GM23338 (cell line): ENCODE measurements around the gene DVL1.

Source experiments
- CREB1 ChIP-seq: fragments of 250-450 bp; sonication (Bioruptor Pico); IDR thresholded peaks from 2 replicates; pipeline ENCODE4 v1.5.0; 2020; ENCODE audit warnings: low read depth, mild to moderate bottlenecking, moderate library complexity
- EZH2 ChIP-seq: fragments of 200-600 bp; sonication (generic); IDR thresholded peaks from one replicate; pipeline ENCODE4 v1.8.0; 2017; ENCODE audit warnings: antibody characterized with exemption, mild to moderate bottlenecking, low read depth; ENCODE audit not compliant: unreplicated experiment
- EZH2phosphoT487 ChIP-seq: fragments of 200-600 bp; sonication (generic); IDR thresholded peaks from one replicate; pipeline ENCODE4 v1.8.1; 2018; ENCODE audit warnings: antibody characterized with exemption; ENCODE audit not compliant: unreplicated experiment
- JUNB ChIP-seq: IDR thresholded peaks from one replicate; pipeline ENCODE4 v1.6.1; 2016; ENCODE audit warnings: antibody characterized with exemption; ENCODE audit not compliant: unreplicated experiment
- NANOG ChIP-seq: IDR thresholded peaks from 2 replicates; pipeline ENCODE4 v1.6.1; 2016; ENCODE audit warnings: antibody characterized with exemption, borderline replicate concordance
- POLR2AphosphoS5 ChIP-seq: IDR thresholded peaks from 2 replicates; pipeline ENCODE4 v1.6.1; 2016; ENCODE audit warnings: antibody characterized with exemption, low read depth
- STAT1 ChIP-seq: IDR thresholded peaks from one replicate; pipeline ENCODE4 v1.6.1; 2016; ENCODE audit warnings: antibody characterized with exemption; ENCODE audit not compliant: unreplicated experiment
- ZNF114 ChIP-seq: fragments of 250-450 bp; sonication (Bioruptor Pico); IDR thresholded peaks from 2 replicates; pipeline ENCODE4 v1.5.0; 2020; ENCODE audit warnings: mild to moderate bottlenecking, moderate library complexity
- TF ChIP-seq, protein P1 (sequence below): IDR thresholded peaks from one replicate; pipeline ENCODE4 v1.6.1; 2018; ENCODE audit warnings: antibody characterized with exemption; ENCODE audit not compliant: unreplicated experiment
- TF ChIP-seq, protein P2 (sequence below), 2 experiments: fragments of 200-600 bp in 1 of 2; sonication (generic) in 1 of 2; conservative IDR thresholded peaks; 2 replicates each; pipeline versions ENCODE4 v1.5.1 to v1.6.1; 2016 to 2017; ENCODE audit warnings: antibody characterized with exemption in 2 of 2, low read depth in 2 of 2, mild to moderate bottlenecking in 2 of 2, moderate library complexity in 1 of 2
- TF ChIP-seq, protein P3 (sequence below): IDR thresholded peaks from 2 replicates; pipeline ENCODE4 v1.6.1; 2016; ENCODE audit warnings: antibody characterized with exemption
- TF ChIP-seq, protein P4 (sequence below): fragments of 250-450 bp; sonication (Bioruptor Pico); IDR thresholded peaks from 2 replicates; pipeline ENCODE4 v1.5.0; 2020; ENCODE audit warnings: mild to moderate bottlenecking, moderate library complexity

DNA sequence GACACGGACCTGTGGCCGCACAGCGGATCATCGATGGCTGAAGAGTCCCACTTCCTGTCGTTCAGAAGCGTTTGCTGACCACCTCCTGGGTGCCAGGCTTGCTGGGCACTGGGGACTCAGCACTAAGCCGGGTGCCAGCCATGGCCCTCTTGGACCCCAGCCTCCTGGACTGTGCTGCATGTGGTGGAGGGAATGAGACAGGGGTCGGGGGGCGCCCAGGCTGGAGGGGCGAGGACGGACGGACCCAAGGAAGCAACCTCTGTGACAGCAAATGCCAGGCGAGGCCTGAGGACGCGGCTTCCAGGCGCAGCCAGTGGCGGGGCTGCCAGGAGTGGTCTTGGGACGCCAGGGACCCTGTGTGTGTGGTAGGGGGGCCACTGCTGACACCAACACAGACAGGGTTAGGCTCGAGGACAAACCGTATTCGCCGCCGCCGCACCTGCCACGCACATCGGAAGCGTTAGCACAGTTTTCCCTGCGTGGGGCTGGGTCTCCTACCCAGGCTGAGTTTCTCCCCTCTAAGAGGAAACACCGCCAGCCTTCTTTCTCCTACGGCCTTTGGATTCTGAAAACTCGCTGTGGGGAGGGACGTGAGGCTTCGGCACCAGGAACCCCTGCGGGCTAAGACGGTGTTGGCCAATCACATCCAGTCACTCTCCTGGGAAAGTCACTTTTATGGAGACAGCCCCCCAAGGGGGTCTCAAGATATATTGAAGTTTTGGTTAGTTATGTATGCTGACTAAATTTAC lies 12.2 kb upstream of the DVL1 start:
- TF ChIP-seq, protein P1, sequence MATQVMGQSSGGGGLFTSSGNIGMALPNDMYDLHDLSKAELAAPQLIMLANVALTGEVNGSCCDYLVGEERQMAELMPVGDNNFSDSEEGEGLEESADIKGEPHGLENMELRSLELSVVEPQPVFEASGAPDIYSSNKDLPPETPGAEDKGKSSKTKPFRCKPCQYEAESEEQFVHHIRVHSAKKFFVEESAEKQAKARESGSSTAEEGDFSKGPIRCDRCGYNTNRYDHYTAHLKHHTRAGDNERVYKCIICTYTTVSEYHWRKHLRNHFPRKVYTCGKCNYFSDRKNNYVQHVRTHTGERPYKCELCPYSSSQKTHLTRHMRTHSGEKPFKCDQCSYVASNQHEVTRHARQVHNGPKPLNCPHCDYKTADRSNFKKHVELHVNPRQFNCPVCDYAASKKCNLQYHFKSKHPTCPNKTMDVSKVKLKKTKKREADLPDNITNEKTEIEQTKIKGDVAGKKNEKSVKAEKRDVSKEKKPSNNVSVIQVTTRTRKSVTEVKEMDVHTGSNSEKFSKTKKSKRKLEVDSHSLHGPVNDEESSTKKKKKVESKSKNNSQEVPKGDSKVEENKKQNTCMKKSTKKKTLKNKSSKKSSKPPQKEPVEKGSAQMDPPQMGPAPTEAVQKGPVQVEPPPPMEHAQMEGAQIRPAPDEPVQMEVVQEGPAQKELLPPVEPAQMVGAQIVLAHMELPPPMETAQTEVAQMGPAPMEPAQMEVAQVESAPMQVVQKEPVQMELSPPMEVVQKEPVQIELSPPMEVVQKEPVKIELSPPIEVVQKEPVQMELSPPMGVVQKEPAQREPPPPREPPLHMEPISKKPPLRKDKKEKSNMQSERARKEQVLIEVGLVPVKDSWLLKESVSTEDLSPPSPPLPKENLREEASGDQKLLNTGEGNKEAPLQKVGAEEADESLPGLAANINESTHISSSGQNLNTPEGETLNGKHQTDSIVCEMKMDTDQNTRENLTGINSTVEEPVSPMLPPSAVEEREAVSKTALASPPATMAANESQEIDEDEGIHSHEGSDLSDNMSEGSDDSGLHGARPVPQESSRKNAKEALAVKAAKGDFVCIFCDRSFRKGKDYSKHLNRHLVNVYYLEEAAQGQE: no peak
- TF ChIP-seq POLR2AphosphoS5 (no peak), ZNF114 (no peak), JUNB (no peak), CREB1 (no peak), EZH2 (no peak), STAT1 (no peak), EZH2phosphoT487 (no peak), NANOG (no peak)
- TF ChIP-seq, protein P2, sequence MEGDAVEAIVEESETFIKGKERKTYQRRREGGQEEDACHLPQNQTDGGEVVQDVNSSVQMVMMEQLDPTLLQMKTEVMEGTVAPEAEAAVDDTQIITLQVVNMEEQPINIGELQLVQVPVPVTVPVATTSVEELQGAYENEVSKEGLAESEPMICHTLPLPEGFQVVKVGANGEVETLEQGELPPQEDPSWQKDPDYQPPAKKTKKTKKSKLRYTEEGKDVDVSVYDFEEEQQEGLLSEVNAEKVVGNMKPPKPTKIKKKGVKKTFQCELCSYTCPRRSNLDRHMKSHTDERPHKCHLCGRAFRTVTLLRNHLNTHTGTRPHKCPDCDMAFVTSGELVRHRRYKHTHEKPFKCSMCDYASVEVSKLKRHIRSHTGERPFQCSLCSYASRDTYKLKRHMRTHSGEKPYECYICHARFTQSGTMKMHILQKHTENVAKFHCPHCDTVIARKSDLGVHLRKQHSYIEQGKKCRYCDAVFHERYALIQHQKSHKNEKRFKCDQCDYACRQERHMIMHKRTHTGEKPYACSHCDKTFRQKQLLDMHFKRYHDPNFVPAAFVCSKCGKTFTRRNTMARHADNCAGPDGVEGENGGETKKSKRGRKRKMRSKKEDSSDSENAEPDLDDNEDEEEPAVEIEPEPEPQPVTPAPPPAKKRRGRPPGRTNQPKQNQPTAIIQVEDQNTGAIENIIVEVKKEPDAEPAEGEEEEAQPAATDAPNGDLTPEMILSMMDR (conservative IDR thresholded peaks at IDR 0.05; ENCODE audit: low read depth in 2 of 2): no peak
- TF ChIP-seq, protein P3, sequence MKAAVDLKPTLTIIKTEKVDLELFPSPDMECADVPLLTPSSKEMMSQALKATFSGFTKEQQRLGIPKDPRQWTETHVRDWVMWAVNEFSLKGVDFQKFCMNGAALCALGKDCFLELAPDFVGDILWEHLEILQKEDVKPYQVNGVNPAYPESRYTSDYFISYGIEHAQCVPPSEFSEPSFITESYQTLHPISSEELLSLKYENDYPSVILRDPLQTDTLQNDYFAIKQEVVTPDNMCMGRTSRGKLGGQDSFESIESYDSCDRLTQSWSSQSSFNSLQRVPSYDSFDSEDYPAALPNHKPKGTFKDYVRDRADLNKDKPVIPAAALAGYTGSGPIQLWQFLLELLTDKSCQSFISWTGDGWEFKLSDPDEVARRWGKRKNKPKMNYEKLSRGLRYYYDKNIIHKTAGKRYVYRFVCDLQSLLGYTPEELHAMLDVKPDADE: no peak
- TF ChIP-seq, protein P4, sequence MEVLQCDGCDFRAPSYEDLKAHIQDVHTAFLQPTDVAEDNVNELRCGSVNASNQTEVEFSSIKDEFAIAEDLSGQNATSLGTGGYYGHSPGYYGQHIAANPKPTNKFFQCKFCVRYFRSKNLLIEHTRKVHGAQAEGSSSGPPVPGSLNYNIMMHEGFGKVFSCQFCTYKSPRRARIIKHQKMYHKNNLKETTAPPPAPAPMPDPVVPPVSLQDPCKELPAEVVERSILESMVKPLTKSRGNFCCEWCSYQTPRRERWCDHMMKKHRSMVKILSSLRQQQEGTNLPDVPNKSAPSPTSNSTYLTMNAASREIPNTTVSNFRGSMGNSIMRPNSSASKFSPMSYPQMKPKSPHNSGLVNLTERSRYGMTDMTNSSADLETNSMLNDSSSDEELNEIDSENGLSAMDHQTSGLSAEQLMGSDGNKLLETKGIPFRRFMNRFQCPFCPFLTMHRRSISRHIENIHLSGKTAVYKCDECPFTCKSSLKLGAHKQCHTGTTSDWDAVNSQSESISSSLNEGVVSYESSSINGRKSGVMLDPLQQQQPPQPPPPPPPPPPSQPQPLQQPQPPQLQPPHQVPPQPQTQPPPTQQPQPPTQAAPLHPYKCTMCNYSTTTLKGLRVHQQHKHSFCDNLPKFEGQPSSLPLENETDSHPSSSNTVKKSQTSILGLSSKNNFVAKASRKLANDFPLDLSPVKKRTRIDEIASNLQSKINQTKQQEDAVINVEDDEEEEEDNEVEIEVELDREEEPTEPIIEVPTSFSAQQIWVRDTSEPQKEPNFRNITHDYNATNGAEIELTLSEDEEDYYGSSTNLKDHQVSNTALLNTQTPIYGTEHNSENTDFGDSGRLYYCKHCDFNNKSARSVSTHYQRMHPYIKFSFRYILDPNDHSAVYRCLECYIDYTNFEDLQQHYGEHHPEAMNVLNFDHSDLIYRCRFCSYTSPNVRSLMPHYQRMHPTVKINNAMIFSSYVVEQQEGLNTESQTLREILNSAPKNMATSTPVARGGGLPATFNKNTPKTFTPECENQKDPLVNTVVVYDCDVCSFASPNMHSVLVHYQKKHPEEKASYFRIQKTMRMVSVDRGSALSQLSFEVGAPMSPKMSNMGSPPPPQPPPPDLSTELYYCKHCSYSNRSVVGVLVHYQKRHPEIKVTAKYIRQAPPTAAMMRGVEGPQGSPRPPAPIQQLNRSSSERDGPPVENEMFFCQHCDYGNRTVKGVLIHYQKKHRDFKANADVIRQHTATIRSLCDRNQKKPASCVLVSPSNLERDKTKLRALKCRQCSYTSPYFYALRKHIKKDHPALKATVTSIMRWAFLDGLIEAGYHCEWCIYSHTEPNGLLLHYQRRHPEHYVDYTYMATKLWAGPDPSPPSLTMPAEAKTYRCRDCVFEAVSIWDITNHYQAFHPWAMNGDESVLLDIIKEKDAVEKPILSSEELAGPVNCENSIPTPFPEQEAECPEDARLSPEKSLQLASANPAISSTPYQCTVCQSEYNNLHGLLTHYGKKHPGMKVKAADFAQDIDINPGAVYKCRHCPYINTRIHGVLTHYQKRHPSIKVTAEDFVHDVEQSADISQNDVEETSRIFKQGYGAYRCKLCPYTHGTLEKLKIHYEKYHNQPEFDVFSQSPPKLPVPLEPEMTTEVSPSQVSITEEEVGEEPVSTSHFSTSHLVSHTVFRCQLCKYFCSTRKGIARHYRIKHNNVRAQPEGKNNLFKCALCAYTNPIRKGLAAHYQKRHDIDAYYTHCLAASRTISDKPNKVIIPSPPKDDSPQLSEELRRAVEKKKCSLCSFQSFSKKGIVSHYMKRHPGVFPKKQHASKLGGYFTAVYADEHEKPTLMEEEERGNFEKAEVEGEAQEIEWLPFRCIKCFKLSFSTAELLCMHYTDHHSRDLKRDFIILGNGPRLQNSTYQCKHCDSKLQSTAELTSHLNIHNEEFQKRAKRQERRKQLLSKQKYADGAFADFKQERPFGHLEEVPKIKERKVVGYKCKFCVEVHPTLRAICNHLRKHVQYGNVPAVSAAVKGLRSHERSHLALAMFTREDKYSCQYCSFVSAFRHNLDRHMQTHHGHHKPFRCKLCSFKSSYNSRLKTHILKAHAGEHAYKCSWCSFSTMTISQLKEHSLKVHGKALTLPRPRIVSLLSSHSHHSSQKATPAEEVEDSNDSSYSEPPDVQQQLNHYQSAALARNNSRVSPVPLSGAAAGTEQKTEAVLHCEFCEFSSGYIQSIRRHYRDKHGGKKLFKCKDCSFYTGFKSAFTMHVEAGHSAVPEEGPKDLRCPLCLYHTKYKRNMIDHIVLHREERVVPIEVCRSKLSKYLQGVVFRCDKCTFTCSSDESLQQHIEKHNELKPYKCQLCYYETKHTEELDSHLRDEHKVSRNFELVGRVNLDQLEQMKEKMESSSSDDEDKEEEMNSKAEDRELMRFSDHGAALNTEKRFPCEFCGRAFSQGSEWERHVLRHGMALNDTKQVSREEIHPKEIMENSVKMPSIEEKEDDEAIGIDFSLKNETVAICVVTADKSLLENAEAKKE: no peak
